Activated naive CD8-positive, alpha-beta T cell (primary cell): ENCODE results near the gene PLET1.
A peak's percentile ranks its signal among the peaks of the same experiment; 100 is the strongest.
"Not testable (repeated sequence)": the region's sequence is repeated elsewhere in the genome, so short reads cannot be mapped to it uniquely, and the experiment has no call there.

Experiments used
- H3K27ac Mint-ChIP-seq: one replicate; pipeline ENCODE4 v1.8.0; 2021; ENCODE audit warnings: mixed read lengths
- H3K27me3 Mint-ChIP-seq: one replicate; pipeline ENCODE4 v1.8.0; 2021; ENCODE audit warnings: mixed read lengths
- H3K36me3 Mint-ChIP-seq: one replicate; pipeline ENCODE4 v1.8.0; 2021; ENCODE audit warnings: mixed read lengths
- H3K4me1 Mint-ChIP-seq: one replicate; pipeline ENCODE4 v1.8.0; 2021; ENCODE audit warnings: low read depth, mixed read lengths
- H3K4me3 Mint-ChIP-seq: one replicate; pipeline ENCODE4 v1.8.0; 2021; ENCODE audit warnings: mild to moderate bottlenecking, mixed read lengths
- H3K9me3 Mint-ChIP-seq: one replicate; pipeline ENCODE4 v1.8.0; 2021; ENCODE audit warnings: low read depth, mixed read lengths

Gene PLET1

GRCh38 chr11:112221274-112221835 lies 39.3 kb downstream of the PLET1 start:
- no peaks in the 10 kb centered on the region for H3K9me3 Mint-ChIP-seq
- H3K27ac Mint-ChIP-seq = no peak overlapping the region
- H3K4me1 Mint-ChIP-seq = peaks cover 2% of the 10 kb centered on the region
- H3K27me3 Mint-ChIP-seq = no peaks in the 10 kb centered on the region
- no peaks in the 10 kb centered on the region for H3K36me3 Mint-ChIP-seq
- H3K4me3 Mint-ChIP-seq = no peak overlapping the region

- no peak overlapping the region for H3K27ac Mint-ChIP-seq
- no peaks in the 10 kb centered on the region for H3K27me3 Mint-ChIP-seq
Measured at GRCh38 chr11:112219476-112220232, 41.0 kb downstream of the PLET1 start.

DNA sequence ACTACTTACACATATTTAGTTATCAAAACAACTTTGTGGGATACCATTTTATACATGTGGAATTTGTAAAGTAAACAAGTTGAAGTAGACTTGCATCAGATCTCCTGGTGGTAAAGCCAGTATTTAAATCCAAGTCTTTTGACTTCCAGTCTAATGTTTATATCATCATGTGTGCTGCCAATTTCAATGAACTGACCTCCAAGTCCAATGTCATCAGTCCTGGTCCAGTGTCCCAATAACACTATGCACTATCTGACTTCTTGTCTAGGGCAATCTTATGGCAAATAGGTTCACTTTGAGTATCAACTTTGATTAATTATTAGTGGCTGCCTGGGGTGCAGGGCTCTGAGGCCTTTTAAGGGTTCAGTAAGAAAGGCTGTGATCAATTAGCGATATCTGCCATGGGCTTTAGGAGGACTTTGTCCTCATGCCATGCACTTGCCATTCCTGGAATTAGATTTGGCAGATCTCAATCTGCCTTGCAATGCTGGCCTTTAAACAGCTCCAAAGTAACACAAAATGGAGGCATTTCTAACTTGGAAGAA lies 44.0 kb downstream of the PLET1 start:
- H3K9me3 Mint-ChIP-seq = no peaks in the 10 kb centered on the region
- H3K27me3 Mint-ChIP-seq = peaks cover 2% of the 10 kb centered on the region
- peaks cover 13% of the 10 kb centered on the region for H3K4me1 Mint-ChIP-seq

More at GRCh38 chr11:112219476-112220232, 41.0 kb downstream of the PLET1 start:
- no peaks in the 10 kb centered on the region for H3K36me3 Mint-ChIP-seq
- H3K4me3 Mint-ChIP-seq = no peak overlapping the region
- H3K9me3 Mint-ChIP-seq = no peaks in the 10 kb centered on the region
- H3K4me1 Mint-ChIP-seq = peaks cover 2% of the 10 kb centered on the region

DNA sequence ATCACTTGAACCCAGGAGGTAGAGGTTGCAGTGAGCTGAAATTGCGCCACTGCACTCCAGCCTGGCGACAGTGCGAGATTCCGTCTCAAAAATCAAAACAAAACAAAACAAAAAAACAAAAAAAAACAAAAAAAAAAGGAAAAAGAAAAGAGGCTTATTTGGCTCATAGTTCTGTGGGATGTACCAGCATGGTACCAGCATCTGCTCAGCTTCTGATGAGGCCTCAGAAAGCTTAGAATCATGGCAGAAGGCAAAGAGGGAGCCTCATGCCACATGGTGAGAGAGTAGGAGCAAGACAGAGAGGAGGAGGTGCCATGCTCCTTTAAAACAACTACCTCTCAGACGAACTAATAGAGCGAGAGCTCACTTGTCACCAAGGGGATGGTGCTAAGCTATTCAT lies 45.0 kb downstream of the PLET1 start:
- Mint-ChIP-seq H3K4me3 (no peak overlapping the region), H3K27ac (no peak overlapping the region), H3K27me3 (peaks cover 2% of the 10 kb centered on the region), H3K4me1 (peaks cover 21% of the 10 kb centered on the region), H3K36me3 (no peaks in the 10 kb centered on the region), H3K9me3 (no peaks in the 10 kb centered on the region)

More for the DNA sequence above, 44.0 kb downstream of the PLET1 start:
- Mint-ChIP-seq H3K27ac (no peak overlapping the region), H3K4me3 (no peak overlapping the region), H3K36me3 (no peaks in the 10 kb centered on the region)

- H3K27me3 Mint-ChIP-seq = peaks cover 2% of the 10 kb centered on the region
- H3K4me1 Mint-ChIP-seq = peaks cover 20% of the 10 kb centered on the region
- no peak overlapping the region for H3K27ac Mint-ChIP-seq
- H3K9me3 Mint-ChIP-seq = no peaks in the 10 kb centered on the region
- H3K36me3 Mint-ChIP-seq = no peaks in the 10 kb centered on the region
- no peak overlapping the region for H3K4me3 Mint-ChIP-seq
Measured at GRCh38 chr11:112213753-112214152, 46.9 kb downstream of the PLET1 start.

- H3K27ac Mint-ChIP-seq = no peak overlapping the region
- H3K9me3 Mint-ChIP-seq = no peaks in the 10 kb centered on the region
- peaks cover 20% of the 10 kb centered on the region for H3K4me1 Mint-ChIP-seq
- peaks cover 2% of the 10 kb centered on the region for H3K27me3 Mint-ChIP-seq
- no peaks in the 10 kb centered on the region for H3K36me3 Mint-ChIP-seq
- no peak overlapping the region for H3K4me3 Mint-ChIP-seq
Measured at GRCh38 chr11:112212710-112213109, 48.0 kb downstream of the PLET1 start.

DNA sequence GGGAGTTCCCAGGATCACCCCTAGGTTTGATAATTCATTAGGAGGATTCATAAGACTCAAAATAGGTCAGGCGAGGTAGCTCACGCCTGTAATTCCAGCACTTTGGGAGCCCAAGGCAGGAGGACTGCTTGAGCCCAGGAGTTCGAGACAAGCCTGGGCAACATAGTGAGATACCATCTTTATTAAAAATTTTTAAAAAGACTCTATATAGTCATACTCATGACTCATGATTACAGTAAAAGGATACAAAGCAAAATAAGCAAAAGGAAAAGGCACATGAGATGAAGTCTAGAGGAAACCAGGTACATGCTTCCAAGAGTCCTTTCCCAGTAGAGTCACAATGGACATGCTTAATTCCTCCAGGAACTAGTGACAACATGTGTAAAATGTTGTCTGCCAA lies 48.4 kb downstream of the PLET1 start:
- Mint-ChIP-seq H3K4me1 (peaks cover 20% of the 10 kb centered on the region), H3K9me3 (no peaks in the 10 kb centered on the region), H3K4me3 (peak overlapping the region; percentile 47), H3K27me3 (peaks cover 2% of the 10 kb centered on the region), H3K36me3 (no peaks in the 10 kb centered on the region), H3K27ac (no peak overlapping the region)

DNA sequence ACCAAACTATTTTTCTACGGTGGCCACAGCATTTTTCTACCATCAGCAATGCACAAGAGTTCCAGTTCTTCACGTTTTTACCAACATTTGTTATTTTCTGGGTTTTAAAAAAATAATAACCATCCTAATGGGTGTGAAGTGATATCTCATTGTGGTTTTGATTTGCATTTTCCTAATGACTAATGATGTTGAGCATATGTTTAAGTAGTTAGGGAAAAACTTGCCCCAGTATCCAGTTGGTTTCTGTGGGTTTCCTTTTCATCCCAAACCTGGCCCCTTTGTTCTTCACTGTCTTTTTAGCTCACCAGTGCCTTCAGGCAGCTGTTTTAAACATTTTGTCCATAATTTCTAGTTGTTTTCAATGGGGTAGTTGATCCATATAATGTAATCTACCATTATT lies 49.1 kb downstream of the PLET1 start:
- peaks cover 4% of the 10 kb centered on the region for H3K36me3 Mint-ChIP-seq
- peaks cover 2% of the 10 kb centered on the region for H3K27me3 Mint-ChIP-seq
- H3K4me1 Mint-ChIP-seq = peaks cover 20% of the 10 kb centered on the region
- H3K4me3 Mint-ChIP-seq = peak overlapping the region; percentile 47
- peak overlapping the region; percentile 64 for H3K27ac Mint-ChIP-seq
- H3K9me3 Mint-ChIP-seq = no peaks in the 10 kb centered on the region

DNA sequence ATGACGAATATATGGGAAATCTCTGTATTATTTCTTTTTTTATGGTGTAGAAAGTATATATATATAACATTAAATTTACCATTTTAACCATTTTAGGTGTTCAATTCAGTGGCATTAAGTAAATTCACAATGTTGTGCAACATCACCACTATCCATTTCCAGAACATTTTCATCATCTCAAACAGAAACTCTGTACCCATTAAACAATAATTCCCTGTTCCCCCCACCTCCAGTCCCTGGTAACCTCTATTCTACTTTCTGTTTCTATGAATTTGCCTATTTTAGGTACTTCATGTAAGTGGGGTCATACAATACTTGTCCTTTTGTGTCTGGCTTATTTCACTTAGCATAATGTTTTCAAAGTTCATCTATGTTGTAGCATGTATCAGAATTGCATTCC lies 49.8 kb downstream of the PLET1 start:
- Mint-ChIP-seq H3K4me1 (peaks cover 20% of the 10 kb centered on the region), H3K27ac (no peak overlapping the region), H3K36me3 (peaks cover 5% of the 10 kb centered on the region), H3K27me3 (peaks cover 2% of the 10 kb centered on the region), H3K4me3 (peak overlapping the region; percentile 35), H3K9me3 (no peaks in the 10 kb centered on the region)

- Mint-ChIP-seq H3K4me3 (no peak overlapping the region), H3K27ac (no peak overlapping the region), H3K4me1 (peaks cover 3% of the 10 kb centered on the region), H3K27me3 (no peaks in the 10 kb centered on the region), H3K9me3 (no peaks in the 10 kb centered on the region), H3K36me3 (peaks cover 8% of the 10 kb centered on the region)
Measured at GRCh38 chr11:112206071-112206470, 54.6 kb downstream of the PLET1 start.

DNA sequence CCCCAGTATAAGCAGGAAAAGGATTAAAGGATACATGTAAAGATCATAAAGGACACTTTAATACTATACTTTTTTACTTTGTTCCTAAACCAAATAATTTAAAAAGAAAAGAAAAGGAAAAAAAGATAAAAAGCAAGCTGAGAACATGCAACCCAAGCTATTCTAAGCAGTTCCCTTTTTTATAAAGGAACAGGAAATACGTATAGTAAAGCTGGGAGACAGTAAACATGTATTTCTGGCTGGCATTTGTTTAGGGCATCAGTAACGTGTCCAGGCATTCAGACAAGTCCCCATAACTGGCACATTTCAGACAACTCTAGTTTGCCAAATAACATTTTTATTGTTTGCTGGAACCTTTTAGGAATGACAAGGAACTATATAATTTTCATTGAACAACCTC lies 60.4 kb downstream of the PLET1 start:
- Mint-ChIP-seq H3K27me3 (no peaks in the 10 kb centered on the region), H3K27ac (no peak overlapping the region), H3K4me3 (no peak overlapping the region), H3K36me3 (peaks cover 7% of the 10 kb centered on the region), H3K4me1 (no peaks in the 10 kb centered on the region), H3K9me3 (no peaks in the 10 kb centered on the region)

- H3K27ac Mint-ChIP-seq, H3K4me1 Mint-ChIP-seq, H3K27me3 Mint-ChIP-seq, H3K9me3 Mint-ChIP-seq, H3K4me3 Mint-ChIP-seq, H3K36me3 Mint-ChIP-seq: not testable (repeated sequence)
Measured at GRCh38 chr11:112199101-112199500, 61.6 kb downstream of the PLET1 start.
